Stomach (tissue), 4 donors: ENCODE results near the gene MAMLD1.

ENCODE experiments used
- CTCF ChIP-seq, 7 experiments: fragments of 450-650 bp in 4 of 7; fragments of 200-600 bp in 3 of 7; sonication (generic) in 3 of 7; IDR thresholded peaks; one replicate each; pipeline ENCODE4 v1.5.1; 2016 to 2019; ENCODE audit warnings: antibody characterized with exemption in 7 of 7, control low read depth in 2 of 7, mild to moderate bottlenecking in 1 of 7
- POLR2AphosphoS5 ChIP-seq, 3 donors: sonication (generic); formaldehyde crosslinking; IDR thresholded peaks; one replicate each; pipeline ENCODE4 v1.6.1; 2016; ENCODE audit warnings: antibody characterized with exemption in 3 of 3

DNA sequence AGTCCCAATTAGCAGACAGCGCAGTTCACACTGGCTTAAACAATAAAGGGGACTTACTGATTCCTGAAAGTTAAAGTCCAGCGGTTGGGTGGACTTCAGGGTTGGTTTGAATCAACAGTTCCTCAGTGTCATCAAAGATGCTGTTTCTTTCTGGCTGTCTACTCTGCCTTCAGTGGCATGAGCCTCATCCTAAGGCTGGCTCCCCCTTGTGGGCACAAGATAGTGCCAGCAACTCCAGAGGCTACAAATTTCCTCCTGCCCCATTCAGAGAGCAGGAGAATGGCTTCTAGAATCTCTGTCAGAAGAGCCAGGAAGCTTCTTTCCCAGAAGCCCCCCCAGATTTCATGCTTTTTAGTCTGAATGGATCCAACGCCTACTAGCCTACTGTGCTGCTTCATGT, 122.9 kb downstream of the MAMLD1 start:
- peak in 5 of 7 experiments; percentile 5 to 62 (median 24) for TF ChIP-seq CTCF (IDR thresholded peaks at IDR 0.05)
- TF ChIP-seq POLR2AphosphoS5 (IDR thresholded peaks at IDR 0.05) = peak in 1 of 3 donors; percentile 11
